Endothelial cell (in vitro differentiated cells): ENCODE data around the gene ALKBH6. TPM values are rescaled to one million over a fixed set of nuclear protein-coding genes. Genes with fewer than 3 reads are reported as not detected.

Experiments
- DNase-seq: peaks from one replicate; pipeline ENCODE4 v3.0.0; 2021; ENCODE audit warnings: low spot score
- H3K27ac Mint-ChIP-seq: one replicate; pipeline ENCODE4 v1.8.0; 2021; ENCODE audit warnings: mixed read lengths, inconsistent platforms; ENCODE audit not compliant: unreplicated experiment
- H3K27me3 Mint-ChIP-seq: one replicate; pipeline ENCODE4 v1.8.0; 2021; ENCODE audit warnings: mild to moderate bottlenecking, moderate library complexity, mixed read lengths, inconsistent platforms; ENCODE audit not compliant: unreplicated experiment
- H3K36me3 Mint-ChIP-seq: one replicate; pipeline ENCODE4 v1.8.0; 2021; ENCODE audit warnings: mild to moderate bottlenecking, low read depth, mixed read lengths, inconsistent platforms; ENCODE audit not compliant: unreplicated experiment
- H3K4me1 Mint-ChIP-seq: one replicate; pipeline ENCODE4 v1.8.0; 2021; ENCODE audit warnings: mild to moderate bottlenecking, mixed read lengths, inconsistent platforms; ENCODE audit not compliant: unreplicated experiment
- H3K4me3 Mint-ChIP-seq: one replicate; pipeline ENCODE4 v1.8.0; 2021; ENCODE audit warnings: mild to moderate bottlenecking, mixed read lengths, inconsistent platforms; ENCODE audit not compliant: unreplicated experiment
- H3K9me3 Mint-ChIP-seq: one replicate; pipeline ENCODE4 v1.8.0; 2021; ENCODE audit warnings: mixed read lengths, inconsistent platforms; ENCODE audit not compliant: unreplicated experiment
- total RNA-seq: library from RNA; stranded (reverse); fragmentation: NEBNext Ultra II Directional; extraction: Animal tissue kit (Norgen Biotek cat#: 25700); gene quantifications from one replicate; pipeline ENCODE4 v1.2.1, GENCODE V29; 2021; ENCODE audit not compliant: unreplicated experiment
- TF ChIP-seq, protein P1 (sequence below): fragments of 200-600 bp; sonication (generic); IDR thresholded peaks from one replicate; pipeline ENCODE4 v1.5.0; 2021; ENCODE audit warnings: antibody characterized with exemption; ENCODE audit not compliant: unreplicated experiment

ALKBH6 gene
- total RNA-seq, 1 donor from 2014 or later: 27.3 TPM

DNA sequence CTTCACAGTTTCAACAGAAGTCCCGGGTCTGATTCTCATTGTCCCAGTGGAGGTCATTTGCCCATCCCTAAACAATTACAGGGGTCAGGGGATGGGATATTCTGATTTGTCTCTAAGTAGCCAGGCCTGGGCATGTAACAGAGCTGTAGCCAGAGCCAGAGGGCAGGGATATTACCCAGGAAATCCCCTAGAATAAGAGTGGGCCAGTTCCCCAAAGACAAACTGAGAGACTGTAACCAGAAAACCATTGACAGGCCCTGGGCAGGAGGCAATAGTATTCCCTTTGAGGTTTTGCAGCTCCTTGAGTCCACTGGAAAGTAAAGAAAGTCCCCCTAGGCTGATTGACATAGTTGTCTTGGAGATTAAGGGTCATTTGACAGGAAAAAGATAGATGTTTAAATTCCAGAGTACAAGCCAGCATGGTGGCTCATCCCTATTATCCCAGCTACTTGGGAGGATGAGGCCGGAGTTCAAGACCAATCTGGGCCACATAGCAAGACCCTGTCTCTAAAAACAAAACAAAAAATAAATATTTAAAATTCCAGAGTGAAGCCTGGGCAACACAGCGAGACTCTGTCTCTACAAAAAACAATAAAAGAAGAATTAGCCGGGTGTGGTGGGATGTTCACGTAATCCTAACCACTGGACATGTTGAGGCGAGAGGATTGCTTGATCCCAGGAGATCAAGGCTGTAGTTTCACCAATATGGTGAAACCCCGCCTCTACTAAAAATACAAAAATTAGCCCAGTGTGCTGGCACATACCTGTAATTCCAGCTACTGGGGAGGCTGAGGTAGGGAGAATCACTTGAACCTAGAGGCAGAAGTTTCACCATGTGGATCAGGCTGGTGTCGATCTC, 20.9 kb downstream of the ALKBH6 start:
- peaks cover 4% of the 10 kb centered on the region for H3K36me3 Mint-ChIP-seq
- DNase-seq: no peak
- TF ChIP-seq, protein P1, sequence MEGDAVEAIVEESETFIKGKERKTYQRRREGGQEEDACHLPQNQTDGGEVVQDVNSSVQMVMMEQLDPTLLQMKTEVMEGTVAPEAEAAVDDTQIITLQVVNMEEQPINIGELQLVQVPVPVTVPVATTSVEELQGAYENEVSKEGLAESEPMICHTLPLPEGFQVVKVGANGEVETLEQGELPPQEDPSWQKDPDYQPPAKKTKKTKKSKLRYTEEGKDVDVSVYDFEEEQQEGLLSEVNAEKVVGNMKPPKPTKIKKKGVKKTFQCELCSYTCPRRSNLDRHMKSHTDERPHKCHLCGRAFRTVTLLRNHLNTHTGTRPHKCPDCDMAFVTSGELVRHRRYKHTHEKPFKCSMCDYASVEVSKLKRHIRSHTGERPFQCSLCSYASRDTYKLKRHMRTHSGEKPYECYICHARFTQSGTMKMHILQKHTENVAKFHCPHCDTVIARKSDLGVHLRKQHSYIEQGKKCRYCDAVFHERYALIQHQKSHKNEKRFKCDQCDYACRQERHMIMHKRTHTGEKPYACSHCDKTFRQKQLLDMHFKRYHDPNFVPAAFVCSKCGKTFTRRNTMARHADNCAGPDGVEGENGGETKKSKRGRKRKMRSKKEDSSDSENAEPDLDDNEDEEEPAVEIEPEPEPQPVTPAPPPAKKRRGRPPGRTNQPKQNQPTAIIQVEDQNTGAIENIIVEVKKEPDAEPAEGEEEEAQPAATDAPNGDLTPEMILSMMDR: no peak
- H3K9me3 Mint-ChIP-seq: no peaks in the 10 kb centered on the region
- no peak overlapping the region for H3K4me3 Mint-ChIP-seq
- H3K4me1 Mint-ChIP-seq: peaks cover 9% of the 10 kb centered on the region
- H3K27ac Mint-ChIP-seq: no peak overlapping the region
- peaks cover 4% of the 10 kb centered on the region for H3K27me3 Mint-ChIP-seq

DNA sequence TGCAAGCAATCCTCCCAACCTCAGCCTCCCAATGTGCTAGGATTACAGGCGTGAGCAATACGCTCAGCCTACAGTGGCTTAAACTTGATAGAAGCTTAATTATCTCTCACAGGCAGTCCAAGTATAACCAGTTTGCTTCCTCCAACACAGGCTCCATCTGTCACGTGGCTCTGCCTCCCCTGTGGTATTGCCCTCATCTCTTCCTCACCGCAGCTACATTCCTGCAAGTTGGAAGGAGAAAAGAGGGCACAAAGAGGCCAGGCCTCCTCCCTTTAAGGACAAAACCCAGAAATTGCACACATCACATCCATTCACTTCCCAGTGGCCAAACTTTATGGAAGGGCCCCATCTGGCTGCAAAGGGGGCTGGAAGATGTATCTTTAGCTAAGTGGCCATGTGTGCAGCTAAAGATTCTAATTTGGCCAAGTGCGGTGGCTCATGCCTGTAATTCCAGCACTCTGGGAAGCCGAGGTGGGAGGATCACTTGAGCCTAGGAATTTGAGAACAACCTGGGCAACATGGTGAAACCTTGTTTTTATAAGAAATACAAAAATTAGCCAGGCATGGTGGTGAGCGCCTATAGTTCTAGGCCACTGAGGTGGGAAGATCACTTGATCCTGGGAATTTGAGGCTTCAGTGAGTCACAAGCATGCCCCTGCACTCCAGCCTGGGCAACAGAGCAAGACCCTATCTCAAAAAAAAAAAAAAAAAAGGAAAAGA, 22.1 kb downstream of the ALKBH6 start:
- H3K27me3 Mint-ChIP-seq: peaks cover 4% of the 10 kb centered on the region
- peaks cover 9% of the 10 kb centered on the region for H3K4me1 Mint-ChIP-seq
- TF ChIP-seq, protein P1: no peak
- DNase-seq: no peak
- no peaks in the 10 kb centered on the region for H3K9me3 Mint-ChIP-seq
- H3K27ac Mint-ChIP-seq: no peak overlapping the region
- no peak overlapping the region for H3K4me3 Mint-ChIP-seq
- peaks cover 4% of the 10 kb centered on the region for H3K36me3 Mint-ChIP-seq

- no peak overlapping the region for H3K27ac Mint-ChIP-seq
- peaks cover 4% of the 10 kb centered on the region for H3K36me3 Mint-ChIP-seq
- H3K9me3 Mint-ChIP-seq: no peaks in the 10 kb centered on the region
- peaks cover 8% of the 10 kb centered on the region for H3K27me3 Mint-ChIP-seq
- TF ChIP-seq, protein P1: no peak
- no peak overlapping the region for H3K4me3 Mint-ChIP-seq
- DNase-seq: no peak
- peaks cover 5% of the 10 kb centered on the region for H3K4me1 Mint-ChIP-seq
Observed at GRCh38 chr19:35990771-35991730, 23.0 kb downstream of the ALKBH6 start.

DNA sequence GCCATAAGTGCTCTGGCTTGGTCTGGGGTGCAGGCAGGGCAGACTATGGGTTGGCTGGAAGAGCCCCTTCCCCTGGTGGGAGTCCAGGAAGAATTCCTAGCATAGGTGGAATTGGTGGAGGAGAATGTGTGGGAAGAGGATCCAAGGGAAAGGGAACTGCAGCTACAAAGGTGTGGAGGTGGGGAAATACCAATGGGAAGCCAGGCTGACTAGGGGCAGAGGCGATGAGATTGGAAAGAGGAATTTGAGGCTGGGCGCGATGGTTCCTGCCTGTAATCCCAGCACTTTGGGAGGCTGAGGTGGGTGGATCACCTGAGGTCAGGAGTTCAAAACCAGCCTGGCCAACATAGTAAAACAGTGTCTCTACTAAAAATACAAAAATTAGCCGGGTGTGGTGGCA, 23.9 kb downstream of the ALKBH6 start:
- no peaks in the 10 kb centered on the region for H3K4me1 Mint-ChIP-seq
- H3K36me3 Mint-ChIP-seq: peaks cover 4% of the 10 kb centered on the region
- DNase-seq: no peak
- H3K27me3 Mint-ChIP-seq: peaks cover 15% of the 10 kb centered on the region
- H3K27ac Mint-ChIP-seq: no peak overlapping the region
- no peaks in the 10 kb centered on the region for H3K9me3 Mint-ChIP-seq
- TF ChIP-seq, protein P1: no peak
- H3K4me3 Mint-ChIP-seq: no peak overlapping the region
